C4-2B (cell line): ENCODE results near the gene ACOT7.

Experiments used
- CTCF ChIP-seq: fragments of 450-650 bp; conservative IDR thresholded peaks from 2 replicates; pipeline ENCODE4 v1.5.1; 2017; ENCODE audit warnings: mild to moderate bottlenecking
- ZFX ChIP-seq: fragments of 450-650 bp; IDR thresholded peaks from 2 replicates; pipeline ENCODE4 v1.6.1; 2017

DNA sequence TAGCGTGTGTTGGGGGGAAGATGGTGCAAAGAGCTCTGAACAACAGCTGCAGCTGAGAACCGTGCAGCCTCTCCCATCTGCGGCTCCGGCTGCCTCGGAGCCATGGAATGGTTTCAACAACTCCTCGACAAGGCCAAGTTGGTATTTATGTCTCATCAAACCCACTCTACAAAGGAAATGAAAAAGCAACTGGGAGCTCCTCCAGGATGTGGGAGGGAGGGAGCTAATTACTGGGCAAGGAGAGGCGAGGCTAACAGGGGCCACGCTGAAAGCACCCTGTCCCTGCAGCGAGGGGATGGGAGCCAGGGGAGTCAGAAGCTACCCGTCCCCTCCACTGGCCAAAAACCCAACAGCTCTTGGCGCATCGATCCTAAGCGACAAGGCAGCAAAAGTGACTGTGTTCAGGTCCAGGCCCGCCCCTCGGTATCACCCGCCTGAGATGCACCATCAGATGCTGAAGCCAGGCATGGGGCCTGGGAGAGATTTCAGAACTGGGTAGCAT, 63.1 kb downstream of the ACOT7 start:
- TF ChIP-seq CTCF: no peak
- TF ChIP-seq ZFX: no peak
